Psoas muscle (tissue), 8 donors: ENCODE measurements around the gene SYTL2. TPM values are rescaled to one million over a fixed set of nuclear protein-coding genes. Genes with fewer than 3 reads are reported as not detected.

ENCODE experiments used
- ATAC-seq, 4 donors: fragments of 200-7000 bp; cut with Tn5 transposase; one replicate each; pipeline ENCODE4 v1.9.1; 2020; ENCODE audit warnings: moderate library complexity in 3 of 4, mild to moderate bottlenecking in 2 of 4
- DNase-seq, 2 donors: peaks; one replicate each; pipeline ENCODE4 v3.0.0-alpha.2; 2020
- H3K27ac ChIP-seq: fragments of 200-600 bp; one replicate; pipeline ENCODE4 v1.8.0; 2022
- H3K27me3 ChIP-seq, 3 donors: fragments of 200-600 bp in 1 of 3; one replicate each; pipeline versions ENCODE4 v1.6.1 to v1.8.0; 2013 to 2022; ENCODE audit warnings: low read length in 2 of 3, mild to moderate bottlenecking in 2 of 3, moderate library complexity in 1 of 3; ENCODE audit not compliant: insufficient read depth in 3 of 3
- H3K36me3 ChIP-seq, 2 donors: fragments of 200-600 bp in 1 of 2; one replicate each; pipeline versions ENCODE4 v1.6.1 to v1.8.0; 2013 to 2022; ENCODE audit warnings: low read depth in 1 of 2, mild to moderate bottlenecking in 1 of 2, moderate library complexity in 1 of 2; ENCODE audit not compliant: insufficient read depth in 1 of 2
- H3K4me1 ChIP-seq: fragments of 200-600 bp; one replicate; pipeline ENCODE4 v1.8.0; 2022
- H3K4me3 ChIP-seq: fragments of 200-600 bp; one replicate; pipeline ENCODE4 v1.8.0; 2022; ENCODE audit warnings: mild to moderate bottlenecking
- H3K9me3 ChIP-seq: fragments of 200-600 bp; one replicate; pipeline ENCODE4 v1.8.0; 2022
- WGBS, 3 donors: extraction: QIAGEN DNeasy Blood & Tissue Kit; methylation state at CpG; one replicate each; pipeline versions ENCODE4 v1.1.6 to v1.1.7; 2013; 5-methylcytosine and 5-hydroxymethylcytosine counted together
- intact Hi-C, 2 donors: fragments of 100-400 bp; cut with DNase I; formaldehyde crosslinking; loops; one replicate each; pipeline versions ENCODE4 v1.11.0 to v1.14.2; 2022
- polyA plus RNA-seq, 3 donors: library from polyadenylated mRNA; stranded (reverse); fragments of 200-250 nt; gene quantifications; one replicate each; pipeline ENCODE4 v1.2.3, GENCODE V29; 2013
- total RNA-seq, 4 donors: library from RNA; stranded (reverse); fragmentation: NEBNext Ultra II Directional in 2 of 4; extraction: Animal tissue kit (Norgen Biotek cat#: 25700) in 2 of 4; gene quantifications; one replicate each; pipeline versions ENCODE4 v1.2.1 to v1.2.4, GENCODE V29; 2021 to 2023
- TF ChIP-seq, protein P1 (sequence below): fragments of 200-600 bp; IDR thresholded peaks from one replicate; pipeline ENCODE4 v1.8.0; 2022; ENCODE audit warnings: antibody characterized with exemption
- donor health status: healthy with polysubstance abuse.
- donor health status: DM: no; HTN: no; CAD: no; lungs with moderate emphysema.
- donor health status: Bipolar disorder and iron deficiency.
- donor health status: healthy.
- donor health status: DM: yes; HTN: yes; CAD: no.
- donor health status: DM: no; HTN: no; CAD: no.
- donor health status: DM: no; HTN: no; CAD: no.
- donor health status: DM: yes; HTN: yes; CAD: no.

Gene SYTL2
- total and polyA plus RNA-seq, 7 donors = 1.7 to 5.6 (median 4.7) TPM

DNA sequence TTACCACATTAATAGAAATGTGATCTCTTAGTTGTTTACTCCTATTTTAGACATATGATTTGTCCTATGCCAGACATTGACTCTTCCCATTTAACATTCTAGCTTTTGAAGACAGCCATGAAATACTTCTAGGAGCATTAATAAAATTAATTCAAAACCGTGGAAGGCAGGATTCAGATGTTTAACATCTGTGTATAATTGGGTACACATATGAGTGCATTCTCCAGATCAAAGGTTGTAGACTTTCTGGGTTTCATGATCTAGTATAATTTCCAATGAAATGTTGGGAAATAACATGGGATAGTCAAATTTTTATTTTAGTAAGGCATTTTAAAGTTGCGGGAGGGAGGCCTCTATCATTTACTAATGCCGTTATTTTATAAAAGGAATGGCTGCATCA lies 89.8 kb downstream of the SYTL2 start:
- WGBS, 3 donors = 57 to 71% (median 64%) methylated on average over 3 of the region's 3 CpGs
- intact Hi-C loops = no loop called here
- TF ChIP-seq, protein P1, sequence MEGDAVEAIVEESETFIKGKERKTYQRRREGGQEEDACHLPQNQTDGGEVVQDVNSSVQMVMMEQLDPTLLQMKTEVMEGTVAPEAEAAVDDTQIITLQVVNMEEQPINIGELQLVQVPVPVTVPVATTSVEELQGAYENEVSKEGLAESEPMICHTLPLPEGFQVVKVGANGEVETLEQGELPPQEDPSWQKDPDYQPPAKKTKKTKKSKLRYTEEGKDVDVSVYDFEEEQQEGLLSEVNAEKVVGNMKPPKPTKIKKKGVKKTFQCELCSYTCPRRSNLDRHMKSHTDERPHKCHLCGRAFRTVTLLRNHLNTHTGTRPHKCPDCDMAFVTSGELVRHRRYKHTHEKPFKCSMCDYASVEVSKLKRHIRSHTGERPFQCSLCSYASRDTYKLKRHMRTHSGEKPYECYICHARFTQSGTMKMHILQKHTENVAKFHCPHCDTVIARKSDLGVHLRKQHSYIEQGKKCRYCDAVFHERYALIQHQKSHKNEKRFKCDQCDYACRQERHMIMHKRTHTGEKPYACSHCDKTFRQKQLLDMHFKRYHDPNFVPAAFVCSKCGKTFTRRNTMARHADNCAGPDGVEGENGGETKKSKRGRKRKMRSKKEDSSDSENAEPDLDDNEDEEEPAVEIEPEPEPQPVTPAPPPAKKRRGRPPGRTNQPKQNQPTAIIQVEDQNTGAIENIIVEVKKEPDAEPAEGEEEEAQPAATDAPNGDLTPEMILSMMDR = no peak
- no peak for DNase-seq
- ATAC-seq = no peak
- H3K9me3 ChIP-seq = no peaks in the 10 kb centered on the region
- H3K27ac ChIP-seq = no peak overlapping the region
- H3K36me3 ChIP-seq = no peaks in the 10 kb centered on the region
- no peaks in the 10 kb centered on the region for H3K27me3 ChIP-seq
- H3K4me1 ChIP-seq = peaks cover 22% of the 10 kb centered on the region
- H3K4me3 ChIP-seq = no peak overlapping the region

DNA sequence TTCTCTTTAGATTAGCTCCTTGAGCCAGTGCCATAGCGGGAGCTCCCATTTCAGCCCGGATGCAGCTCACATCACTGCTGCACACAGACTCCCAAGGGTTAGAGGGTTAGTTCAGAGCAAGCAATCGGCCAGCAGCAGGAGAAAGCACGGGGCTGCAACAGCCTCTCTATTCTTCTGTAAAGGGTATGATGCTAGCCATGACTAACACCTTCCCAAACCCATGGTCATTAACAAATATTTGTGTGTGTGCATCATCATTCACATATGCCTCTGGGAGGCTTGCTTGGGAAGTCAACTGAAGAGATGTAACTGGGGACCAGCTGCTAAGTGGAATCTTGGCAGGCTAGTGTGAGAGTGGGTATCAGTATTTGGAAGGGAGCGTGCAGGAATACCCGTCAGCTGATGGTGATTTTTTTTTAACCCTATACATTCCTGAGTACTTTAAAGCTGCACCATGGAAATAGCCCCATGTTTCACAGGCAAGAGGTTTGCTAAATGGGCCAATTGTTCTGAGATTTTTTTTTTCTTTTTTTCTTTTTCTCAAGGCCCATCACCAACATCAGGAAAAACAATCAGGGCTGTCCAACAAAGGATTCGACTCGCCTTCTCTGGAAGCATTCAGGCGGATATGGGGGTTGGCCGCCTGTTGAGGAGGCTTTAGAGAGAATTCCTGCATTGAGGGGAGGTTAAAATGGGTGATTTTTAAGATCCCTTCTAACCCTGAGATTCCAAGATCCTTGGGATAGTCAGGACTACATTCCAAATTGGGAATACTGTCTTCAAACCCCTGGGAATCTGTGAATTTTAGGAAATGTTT lies 91.7 kb downstream of the SYTL2 start:
- TF ChIP-seq, protein P1 = no peak
- peak; percentile 51 to 61 for DNase-seq
- Histone ChIP-seq H3K4me3 (peak overlapping the region; percentile 45), H3K27ac (peak overlapping the region; percentile 64), H3K36me3 (no peaks in the 10 kb centered on the region), H3K9me3 (no peaks in the 10 kb centered on the region), H3K27me3 (no peaks in the 10 kb centered on the region), H3K4me1 (peaks cover 30% of the 10 kb centered on the region)
- WGBS, 3 donors = 4 to 9% (median 7%) methylated on average over 10 of the region's 10 CpGs
- intact Hi-C loops = no loop called here
- peak; percentile 68 to 87 (median 78) for ATAC-seq

DNA sequence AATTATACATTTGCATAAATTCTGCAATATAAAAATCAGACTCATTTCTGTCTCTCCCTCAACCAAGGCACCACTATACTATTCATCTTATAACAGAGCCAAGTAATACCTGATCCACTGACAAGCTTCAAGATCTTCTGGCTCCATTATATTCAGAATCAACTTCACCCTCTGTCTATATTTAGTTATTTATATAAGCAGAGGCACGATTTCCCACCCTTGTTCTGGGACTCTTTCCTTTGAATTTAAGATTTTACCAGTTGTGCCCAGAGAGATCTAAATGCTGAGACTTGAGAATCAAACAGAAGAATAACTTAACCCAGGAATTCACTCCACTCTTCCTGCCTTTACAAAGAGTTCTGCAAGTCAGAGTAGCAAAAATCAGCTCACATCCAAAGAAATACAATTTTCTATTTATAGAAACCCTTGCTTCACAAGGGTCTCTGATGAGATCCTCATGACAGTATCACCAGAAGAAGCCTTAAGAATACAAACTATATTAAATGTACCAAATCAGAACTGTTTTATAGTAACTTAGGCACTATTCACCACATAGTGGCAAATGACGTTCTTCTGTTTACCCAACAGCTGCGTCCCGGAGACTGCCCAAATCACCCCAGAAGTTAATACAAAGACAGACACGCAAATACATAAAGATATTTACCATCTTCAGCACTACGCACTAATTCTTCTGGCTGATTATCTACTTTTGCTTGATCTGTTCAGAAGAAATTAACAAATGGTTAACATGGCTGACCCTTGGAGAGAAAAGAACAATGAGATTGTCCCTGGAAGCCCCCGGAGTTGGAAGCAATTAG lies 92.6 kb downstream of the SYTL2 start:
- intact Hi-C loops = no loop called here
- no peaks in the 10 kb centered on the region for H3K27me3 ChIP-seq
- no peaks in the 10 kb centered on the region for H3K36me3 ChIP-seq
- H3K27ac ChIP-seq = peak overlapping the region; percentile 64
- H3K9me3 ChIP-seq = no peaks in the 10 kb centered on the region
- TF ChIP-seq, protein P1 = no peak
- peaks cover 30% of the 10 kb centered on the region for H3K4me1 ChIP-seq
- peak overlapping the region; percentile 45 for H3K4me3 ChIP-seq
- ATAC-seq = no peak
- 23 to 38% (median 24%) methylated on average over 7 of the region's 7 CpGs for WGBS, 3 donors
- DNase-seq = no peak

DNA sequence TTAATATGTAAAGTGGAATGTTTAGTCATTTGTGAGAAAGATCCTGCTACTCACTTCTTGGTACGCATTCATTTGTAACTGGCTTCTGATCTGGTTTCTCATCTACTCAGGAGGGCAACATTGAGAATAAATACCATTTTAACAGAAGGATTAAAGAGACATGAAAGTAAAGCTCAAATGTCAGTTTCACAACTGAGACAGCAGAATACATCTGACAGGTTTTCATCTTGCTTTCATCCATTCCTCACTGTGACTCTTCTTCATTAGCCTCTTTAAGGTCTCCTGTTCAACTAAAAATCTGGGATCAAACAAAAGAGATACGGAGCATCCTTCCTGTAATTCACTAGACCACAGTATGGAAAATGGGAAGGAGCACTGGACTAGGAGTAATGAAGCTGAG lies 93.5 kb downstream of the SYTL2 start:
- TF ChIP-seq, protein P1 = no peak
- ATAC-seq = no peak
- Histone ChIP-seq H3K9me3 (no peaks in the 10 kb centered on the region), H3K4me3 (no peak overlapping the region), H3K4me1 (peaks cover 30% of the 10 kb centered on the region), H3K27me3 (no peaks in the 10 kb centered on the region), H3K27ac (no peak overlapping the region), H3K36me3 (no peaks in the 10 kb centered on the region)
- WGBS, 3 donors = 50 to 59% (median 52%) methylated on average over 2 of the region's 2 CpGs
- DNase-seq = no peak
- intact Hi-C loops = no loop called here
